GM23338 (cell line): Measurements from ENCODE around the gene PLCL1.

Source experiments
- CREB1 ChIP-seq: fragments of 250-450 bp; sonication (Bioruptor Pico); IDR thresholded peaks from 2 replicates; pipeline ENCODE4 v1.5.0; 2020; ENCODE audit warnings: low read depth, mild to moderate bottlenecking, moderate library complexity
- EZH2 ChIP-seq: fragments of 200-600 bp; sonication (generic); IDR thresholded peaks from one replicate; pipeline ENCODE4 v1.8.0; 2017; ENCODE audit warnings: antibody characterized with exemption, mild to moderate bottlenecking, low read depth; ENCODE audit not compliant: unreplicated experiment
- EZH2phosphoT487 ChIP-seq: fragments of 200-600 bp; sonication (generic); IDR thresholded peaks from one replicate; pipeline ENCODE4 v1.8.1; 2018; ENCODE audit warnings: antibody characterized with exemption; ENCODE audit not compliant: unreplicated experiment
- NANOG ChIP-seq: IDR thresholded peaks from 2 replicates; pipeline ENCODE4 v1.6.1; 2016; ENCODE audit warnings: antibody characterized with exemption, borderline replicate concordance
- POLR2AphosphoS5 ChIP-seq: IDR thresholded peaks from 2 replicates; pipeline ENCODE4 v1.6.1; 2016; ENCODE audit warnings: antibody characterized with exemption, low read depth
- REST ChIP-seq: IDR thresholded peaks from one replicate; pipeline ENCODE4 v1.6.1; 2018; ENCODE audit warnings: antibody characterized with exemption; ENCODE audit not compliant: unreplicated experiment
- ZNF114 ChIP-seq: fragments of 250-450 bp; sonication (Bioruptor Pico); IDR thresholded peaks from 2 replicates; pipeline ENCODE4 v1.5.0; 2020; ENCODE audit warnings: mild to moderate bottlenecking, moderate library complexity
- ZNF331 ChIP-seq: fragments of 250-450 bp; sonication (Bioruptor Pico); IDR thresholded peaks from 2 replicates; pipeline ENCODE4 v1.5.0; 2020; ENCODE audit warnings: low read depth, mild to moderate bottlenecking, moderate library complexity
- TF ChIP-seq, protein P1 (sequence below), 2 experiments: fragments of 200-600 bp in 1 of 2; sonication (generic) in 1 of 2; conservative IDR thresholded peaks; 2 replicates each; pipeline versions ENCODE4 v1.5.1 to v1.6.1; 2016 to 2017; ENCODE audit warnings: antibody characterized with exemption in 2 of 2, low read depth in 2 of 2, mild to moderate bottlenecking in 2 of 2, moderate library complexity in 1 of 2

DNA sequence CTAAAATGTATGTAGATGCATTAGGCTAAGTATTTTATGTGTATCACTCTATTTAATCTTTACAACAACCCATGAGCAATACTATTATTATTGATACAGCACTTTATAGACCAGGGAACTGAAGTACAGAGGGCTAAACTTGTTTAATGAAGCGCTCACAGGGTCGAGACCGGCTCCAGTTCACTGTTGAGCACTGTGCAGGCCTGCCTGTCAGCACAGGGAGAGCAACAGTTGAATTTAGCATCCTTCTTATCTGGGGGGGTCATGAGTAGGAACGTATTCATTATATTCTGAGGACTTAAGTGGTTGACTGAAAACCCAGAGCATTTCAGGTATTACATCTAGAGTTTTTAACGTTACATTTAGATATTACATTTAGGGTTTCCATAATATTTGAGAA is 120.1 kb downstream of the PLCL1 start:
- TF ChIP-seq, protein P1, sequence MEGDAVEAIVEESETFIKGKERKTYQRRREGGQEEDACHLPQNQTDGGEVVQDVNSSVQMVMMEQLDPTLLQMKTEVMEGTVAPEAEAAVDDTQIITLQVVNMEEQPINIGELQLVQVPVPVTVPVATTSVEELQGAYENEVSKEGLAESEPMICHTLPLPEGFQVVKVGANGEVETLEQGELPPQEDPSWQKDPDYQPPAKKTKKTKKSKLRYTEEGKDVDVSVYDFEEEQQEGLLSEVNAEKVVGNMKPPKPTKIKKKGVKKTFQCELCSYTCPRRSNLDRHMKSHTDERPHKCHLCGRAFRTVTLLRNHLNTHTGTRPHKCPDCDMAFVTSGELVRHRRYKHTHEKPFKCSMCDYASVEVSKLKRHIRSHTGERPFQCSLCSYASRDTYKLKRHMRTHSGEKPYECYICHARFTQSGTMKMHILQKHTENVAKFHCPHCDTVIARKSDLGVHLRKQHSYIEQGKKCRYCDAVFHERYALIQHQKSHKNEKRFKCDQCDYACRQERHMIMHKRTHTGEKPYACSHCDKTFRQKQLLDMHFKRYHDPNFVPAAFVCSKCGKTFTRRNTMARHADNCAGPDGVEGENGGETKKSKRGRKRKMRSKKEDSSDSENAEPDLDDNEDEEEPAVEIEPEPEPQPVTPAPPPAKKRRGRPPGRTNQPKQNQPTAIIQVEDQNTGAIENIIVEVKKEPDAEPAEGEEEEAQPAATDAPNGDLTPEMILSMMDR (conservative IDR thresholded peaks at IDR 0.05; ENCODE audit: low read depth in 2 of 2), result no peak
- TF ChIP-seq REST (no peak), EZH2phosphoT487 (no peak), POLR2AphosphoS5 (no peak), EZH2 (no peak), NANOG (no peak), CREB1 (no peak), ZNF331 (no peak), ZNF114 (CRISPR knock-in tag) (no peak)
